GM18498 (cell line): ENCODE data around the gene FRMD5.

Experiments used
- ATAC-seq: cut with Tn5 transposase; IDR thresholded peaks from one replicate; pipeline ENCODE4 v1.9.1; 2021; ENCODE audit warnings: mild to moderate bottlenecking, moderate library complexity; ENCODE audit not compliant: unreplicated experiment

FRMD5 gene

DNA sequence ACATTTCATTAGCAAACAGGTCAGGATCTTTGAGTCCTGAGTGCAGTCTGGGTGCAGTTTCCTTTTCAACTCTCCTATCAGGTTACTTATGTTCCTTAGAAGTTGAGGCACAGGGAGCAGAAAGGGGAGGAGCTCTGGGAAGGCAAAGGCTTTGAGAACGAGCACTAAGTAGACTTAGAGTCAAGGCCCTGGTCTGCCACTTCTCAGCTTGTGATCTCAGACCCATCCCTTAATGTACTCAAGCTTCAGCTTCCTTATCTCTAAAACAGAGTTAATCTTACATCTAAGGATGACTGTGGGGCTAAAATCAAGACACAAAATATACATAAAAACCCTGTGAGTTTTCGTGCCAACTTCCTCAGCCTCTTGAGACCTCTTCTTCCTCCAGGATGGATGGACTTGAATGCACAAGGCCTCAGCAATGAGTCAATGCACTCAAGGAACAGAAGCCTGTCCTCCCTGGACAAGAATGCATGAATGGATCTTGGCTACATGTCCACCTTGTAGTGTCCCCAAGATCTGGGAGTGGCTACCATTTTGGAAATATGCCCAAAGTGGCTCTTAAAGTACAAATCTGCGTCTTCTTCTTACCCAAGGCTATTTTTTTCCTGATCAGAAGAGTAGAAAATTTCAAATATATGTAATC lies 263.2 kb downstream of the FRMD5 start:
- no peak for ATAC-seq

DNA sequence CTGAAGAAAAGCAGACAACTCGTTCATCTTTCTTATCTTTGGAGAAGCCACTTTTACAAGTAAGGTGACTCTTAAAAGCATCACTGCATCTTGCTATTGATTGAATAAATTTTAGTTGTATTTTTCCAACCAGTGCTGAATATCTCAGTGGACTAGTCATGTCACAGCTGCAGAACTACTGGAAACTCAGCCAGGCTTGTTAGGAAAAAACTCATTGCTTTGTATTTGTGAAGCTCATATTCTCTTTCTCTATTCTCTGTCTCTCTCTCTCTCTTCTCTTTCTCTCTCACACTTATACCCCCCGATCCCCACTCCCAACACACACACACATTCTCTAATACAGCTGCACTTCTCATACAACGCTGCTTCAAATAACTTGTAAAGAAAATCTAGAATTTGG lies 264.0 kb downstream of the FRMD5 start:
- no peak for ATAC-seq

DNA sequence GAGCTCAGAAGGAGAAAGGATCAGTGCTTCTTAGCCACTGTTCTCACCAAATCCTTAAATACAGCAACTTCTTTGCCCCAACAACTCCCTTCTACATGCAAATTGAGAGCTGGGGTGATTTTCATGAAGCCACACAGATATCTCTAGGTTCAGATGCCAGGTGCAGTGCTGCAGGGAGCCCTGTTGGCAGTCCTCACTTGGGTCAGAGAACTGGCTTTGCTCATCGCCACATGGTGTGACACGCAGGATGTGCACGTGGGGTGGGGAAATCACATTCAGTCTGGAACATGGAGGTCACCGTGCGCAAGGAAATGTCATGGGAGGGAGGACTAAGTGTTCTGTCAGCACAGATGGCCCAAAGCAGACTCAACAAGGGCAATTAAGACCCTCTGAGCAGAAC lies 264.5 kb downstream of the FRMD5 start:
- peak; percentile 47 for ATAC-seq

DNA sequence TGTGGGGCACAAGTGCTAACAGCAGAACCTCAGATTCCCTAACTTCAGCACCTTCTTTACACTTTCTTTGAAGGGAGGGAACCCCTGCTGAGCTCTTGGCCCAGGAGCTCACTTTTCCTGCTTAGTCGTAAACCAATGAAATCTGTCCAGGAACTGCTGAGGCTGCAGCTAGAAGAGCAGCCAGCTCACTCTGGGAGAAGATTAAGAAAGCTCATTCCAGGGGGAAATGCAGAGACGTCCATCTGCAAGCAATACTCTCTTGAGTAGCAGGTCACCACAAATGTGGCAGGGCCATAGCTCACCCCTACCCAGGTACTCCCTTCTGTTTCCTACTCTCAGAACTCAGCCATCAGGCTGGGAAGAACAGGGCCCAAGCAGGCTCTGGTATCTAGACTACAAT lies 265.0 kb downstream of the FRMD5 start:
- no peak for ATAC-seq

DNA sequence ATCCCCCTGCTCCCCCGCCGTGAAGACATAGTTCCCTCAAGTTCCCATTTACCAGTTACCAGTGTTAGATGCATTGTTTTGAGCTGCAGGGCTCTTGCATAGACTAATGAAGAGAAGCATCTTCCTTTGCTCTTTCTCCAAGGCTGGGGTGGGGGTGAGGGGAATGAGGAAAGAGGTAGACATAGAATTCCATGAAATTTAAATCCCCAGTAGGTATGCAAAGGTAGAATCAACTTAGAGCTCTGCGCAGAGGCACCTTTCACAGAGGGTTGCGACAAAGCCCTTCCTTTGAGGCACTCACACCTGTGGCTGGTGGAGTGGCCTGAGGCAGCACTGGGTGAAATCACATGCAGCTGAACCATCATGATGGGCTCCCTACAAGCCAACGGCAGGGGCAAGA lies 266.9 kb downstream of the FRMD5 start:
- no peak for ATAC-seq

DNA sequence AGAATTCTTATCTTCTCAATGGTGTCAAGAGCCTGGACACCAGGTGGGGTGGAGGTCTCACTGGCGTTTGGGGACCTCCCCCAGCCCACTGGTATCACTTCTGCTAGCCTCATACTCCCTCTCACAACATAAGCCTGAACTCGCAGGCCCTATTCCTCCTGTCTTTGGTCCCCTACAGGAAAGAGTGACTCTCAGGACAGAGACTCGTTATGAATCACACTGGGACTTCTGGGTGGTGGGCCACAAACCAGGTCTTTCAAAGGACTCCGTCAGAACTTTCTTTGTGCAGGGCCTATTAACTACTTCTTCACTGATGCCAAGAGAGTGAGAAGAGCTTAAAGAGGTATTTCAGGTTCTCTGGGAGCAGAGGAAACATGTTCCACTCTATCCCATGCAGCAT lies 267.9 kb downstream of the FRMD5 start:
- ATAC-seq = no peak

DNA sequence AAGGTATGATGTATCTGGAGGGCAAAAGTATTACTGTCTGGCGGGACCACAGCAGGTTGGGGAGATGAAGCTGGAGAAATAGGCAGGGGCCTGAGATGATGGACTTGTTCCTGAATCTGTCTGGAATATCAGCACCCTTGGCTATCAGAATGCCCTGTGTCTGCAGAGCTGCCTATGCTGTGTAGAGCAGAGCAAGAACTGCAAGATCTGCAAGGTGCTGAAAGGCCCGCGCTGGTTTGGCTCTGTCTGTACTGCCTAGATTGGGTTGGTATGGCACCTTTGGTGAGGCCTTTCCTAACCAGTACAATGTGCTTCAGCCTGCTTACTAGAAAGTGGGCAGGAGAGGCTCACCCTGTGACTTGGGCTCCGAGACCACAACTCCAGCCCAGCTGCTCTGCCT lies 271.5 kb downstream of the FRMD5 start:
- ATAC-seq = no peak

DNA sequence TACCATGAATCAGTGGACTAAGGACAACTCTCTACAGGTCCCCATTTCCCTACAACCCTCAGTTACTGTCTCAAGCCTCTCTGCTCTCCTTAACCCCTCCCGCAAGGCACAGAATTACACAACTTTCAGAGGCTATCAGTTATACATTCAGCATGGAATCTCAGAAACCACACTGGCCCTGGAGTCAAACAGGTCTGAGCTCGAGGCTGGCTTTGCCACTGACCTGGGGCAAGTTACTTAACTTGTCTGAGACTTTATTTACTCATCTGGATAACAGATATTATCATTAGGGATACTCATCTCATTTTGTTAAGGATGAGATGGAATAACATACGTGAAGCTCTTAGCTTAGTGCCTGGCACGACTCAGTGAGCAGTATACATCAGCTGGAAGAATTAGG lies 273.1 kb downstream of the FRMD5 start:
- ATAC-seq = no peak

DNA sequence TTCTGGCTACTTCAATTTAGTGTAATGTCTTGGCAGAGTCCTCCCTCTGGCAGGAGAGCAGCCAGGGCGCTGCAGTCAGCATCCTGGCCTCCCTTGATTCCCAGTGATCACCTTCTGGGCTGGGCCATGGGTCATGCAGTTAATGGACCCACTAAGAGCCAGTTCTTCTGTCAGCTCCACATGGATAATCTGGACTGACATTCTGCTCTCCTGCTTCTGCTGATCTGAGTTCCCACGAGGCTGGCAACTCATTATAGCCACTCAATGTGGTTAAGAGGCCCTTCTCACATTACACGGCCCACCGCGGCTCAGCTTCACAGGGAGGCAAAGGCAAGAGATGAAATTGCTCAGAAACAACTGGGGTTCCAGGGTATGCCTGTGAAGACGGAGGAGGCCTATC lies 274.3 kb downstream of the FRMD5 start:
- ATAC-seq = no peak

DNA sequence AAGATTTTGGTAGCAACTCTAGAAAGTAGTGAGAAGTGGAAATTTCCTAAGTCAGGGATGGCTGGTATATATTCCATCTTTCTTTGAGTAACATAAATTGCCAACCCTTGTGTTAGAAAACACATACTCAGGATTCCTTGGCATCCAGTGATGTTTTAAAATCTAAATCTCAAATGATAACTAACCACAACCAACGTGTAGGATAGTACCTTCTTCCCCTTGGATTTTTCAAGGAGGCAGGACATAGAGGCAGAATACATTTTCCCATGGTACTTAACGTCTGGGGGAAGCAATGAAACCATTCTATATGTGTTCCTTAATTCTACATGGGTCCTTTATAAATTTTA lies 274.8 kb downstream of the FRMD5 start:
- no peak for ATAC-seq

DNA sequence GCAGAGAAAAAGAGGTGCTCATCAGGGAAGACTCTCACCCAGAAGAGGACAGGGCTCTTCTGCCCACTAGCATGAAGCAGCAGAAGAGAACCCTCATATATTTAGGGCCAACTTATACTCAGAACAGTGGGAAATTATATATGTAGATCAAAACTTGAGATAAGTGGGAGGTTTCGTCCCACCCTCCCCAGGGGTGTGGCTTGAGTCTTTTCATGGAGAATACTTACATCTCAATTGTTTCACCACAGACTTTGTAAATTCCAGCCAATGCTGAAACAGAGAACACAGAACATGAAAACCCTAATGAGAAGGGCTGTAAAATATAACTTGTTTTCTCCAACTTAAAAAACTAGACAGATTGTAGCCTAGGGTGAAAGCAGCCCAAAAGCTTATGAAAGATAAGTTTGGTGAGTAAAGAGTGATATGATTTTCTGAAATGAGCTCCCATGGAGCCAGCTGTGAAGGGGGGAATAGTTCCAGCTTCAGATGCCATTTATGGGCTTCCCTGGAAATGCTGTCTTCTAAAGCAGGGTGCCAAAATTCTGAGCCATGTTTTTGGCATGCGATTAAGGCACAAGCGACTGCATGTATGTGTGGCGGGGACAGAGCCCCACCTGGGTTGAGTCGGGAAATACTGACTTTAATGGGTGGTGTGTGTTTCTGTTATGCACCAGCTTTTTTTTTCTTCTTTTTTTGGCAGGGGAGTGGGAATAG lies 275.4 kb downstream of the FRMD5 start:
- ATAC-seq = no peak

DNA sequence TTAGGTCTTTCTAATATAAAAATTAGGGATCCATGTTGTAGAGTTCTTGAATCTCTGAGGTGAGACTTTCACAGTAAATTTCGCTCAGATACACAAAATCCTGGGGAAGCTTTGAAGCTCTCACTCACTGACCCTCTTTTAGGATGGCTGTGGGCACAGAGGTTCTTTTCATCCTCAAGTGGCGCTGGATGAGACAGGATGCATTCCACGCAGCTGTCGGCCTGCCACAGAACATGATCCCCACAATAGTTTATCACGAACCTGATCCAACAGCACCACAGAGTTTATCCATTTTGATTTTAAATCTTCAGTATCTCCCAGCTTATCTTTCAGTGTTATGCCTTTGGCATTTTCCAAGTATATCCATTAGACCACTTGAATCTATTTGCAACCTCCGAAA lies 276.4 kb downstream of the FRMD5 start:
- no peak for ATAC-seq

DNA sequence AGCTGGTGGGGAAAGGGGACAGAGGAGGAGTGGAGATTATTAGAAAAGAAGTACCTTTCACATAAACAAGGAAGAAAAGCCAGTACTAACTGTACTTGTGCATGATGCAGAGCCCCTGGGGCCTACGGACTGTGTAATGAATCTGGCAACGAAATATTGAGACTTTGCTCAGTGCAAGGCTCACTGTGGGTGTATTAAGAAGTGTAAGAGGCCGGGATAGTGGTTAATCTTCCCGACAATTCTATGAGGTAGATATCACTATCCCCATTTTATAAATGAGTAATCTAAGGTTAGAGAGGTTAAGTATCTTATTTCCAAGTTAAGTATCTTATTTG lies 278.8 kb downstream of the FRMD5 start:
- ATAC-seq = no peak

DNA sequence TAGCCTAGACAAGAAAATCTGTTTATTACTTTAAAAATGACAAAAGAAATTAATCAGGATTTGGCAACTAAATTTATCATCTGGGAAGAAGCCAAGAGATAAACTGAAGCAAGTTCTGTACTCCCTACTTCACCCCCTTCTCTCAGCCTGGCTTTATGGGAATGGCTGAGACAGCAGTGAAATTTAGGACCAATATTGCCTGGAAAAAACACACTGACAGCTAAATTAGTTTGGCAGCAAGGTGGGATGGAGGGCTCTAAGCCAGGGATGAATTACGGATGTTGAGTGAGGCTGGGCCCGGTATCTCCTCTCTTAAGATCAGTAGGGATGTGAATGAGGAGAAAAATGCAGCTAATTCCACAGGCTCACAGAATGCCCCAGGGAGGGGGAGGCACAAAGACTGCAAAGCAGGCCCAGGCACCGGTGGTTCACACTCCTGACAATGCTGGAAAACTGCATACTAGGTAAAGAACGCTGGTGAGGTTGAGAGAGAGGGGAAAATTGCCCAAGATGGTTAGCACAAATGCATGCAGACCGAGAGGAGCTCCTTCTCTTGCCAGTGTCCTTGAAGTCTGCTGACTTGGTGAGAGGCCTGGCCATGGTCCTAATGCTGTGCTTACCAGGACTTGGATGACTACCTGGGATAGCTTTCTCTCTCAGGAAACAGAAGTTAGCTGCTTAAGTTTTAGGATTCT lies 279.3 kb downstream of the FRMD5 start:
- no peak for ATAC-seq

DNA sequence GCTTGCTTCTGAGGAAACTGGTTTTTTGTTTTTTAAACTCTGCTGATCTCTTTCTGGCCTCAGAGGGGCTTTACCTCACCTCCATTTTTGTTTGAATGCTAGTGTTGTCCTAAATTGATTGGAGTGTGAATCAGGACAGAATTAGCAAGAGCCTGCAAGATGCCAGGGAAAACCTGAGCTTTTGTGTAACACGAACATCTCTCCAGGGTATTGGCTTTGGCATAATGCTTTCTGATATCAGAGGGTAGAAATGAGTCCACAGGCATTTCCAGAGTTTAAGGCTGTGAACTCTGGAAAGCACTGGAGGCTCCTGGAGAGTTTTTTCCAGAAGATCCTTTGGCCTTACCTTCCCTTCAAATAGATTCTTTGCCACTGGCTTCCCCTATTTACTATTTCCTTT lies 281.1 kb downstream of the FRMD5 start:
- ATAC-seq = no peak

DNA sequence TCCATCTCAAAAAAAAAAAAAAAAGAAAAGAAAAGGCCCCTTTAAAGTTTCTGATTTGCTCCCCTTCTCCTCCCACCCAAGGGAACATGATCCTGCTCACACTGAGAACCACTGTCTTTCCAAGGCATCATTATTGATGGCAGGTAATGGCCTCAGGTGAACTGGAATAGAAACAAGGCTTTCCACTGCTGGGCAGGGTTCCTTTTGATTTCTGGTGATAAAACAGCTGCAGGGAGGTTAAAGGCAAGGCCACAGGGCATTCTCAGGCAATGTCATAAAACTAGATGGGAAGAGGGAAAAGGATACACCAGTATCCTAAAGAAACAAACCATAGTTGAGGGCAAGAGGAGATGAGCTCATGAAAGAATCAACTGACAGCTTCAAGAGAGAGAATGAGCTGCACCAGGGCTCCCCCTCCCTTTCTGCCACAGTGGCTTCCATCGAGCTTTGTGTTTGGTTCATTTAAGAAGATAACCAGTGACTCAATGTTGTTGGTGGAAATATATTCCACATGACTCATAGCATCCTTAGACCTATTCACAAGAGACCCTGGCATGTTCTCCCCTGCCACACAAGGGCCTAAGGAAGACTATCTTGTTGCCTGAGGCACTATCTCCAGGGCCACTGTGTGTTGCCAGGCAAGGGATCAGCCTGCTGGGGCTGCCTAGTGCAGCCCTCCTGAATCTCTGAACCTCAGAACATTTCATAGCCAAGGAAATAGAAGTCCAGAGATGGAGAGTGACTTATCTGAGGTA lies 281.9 kb downstream of the FRMD5 start:
- ATAC-seq = no peak

DNA sequence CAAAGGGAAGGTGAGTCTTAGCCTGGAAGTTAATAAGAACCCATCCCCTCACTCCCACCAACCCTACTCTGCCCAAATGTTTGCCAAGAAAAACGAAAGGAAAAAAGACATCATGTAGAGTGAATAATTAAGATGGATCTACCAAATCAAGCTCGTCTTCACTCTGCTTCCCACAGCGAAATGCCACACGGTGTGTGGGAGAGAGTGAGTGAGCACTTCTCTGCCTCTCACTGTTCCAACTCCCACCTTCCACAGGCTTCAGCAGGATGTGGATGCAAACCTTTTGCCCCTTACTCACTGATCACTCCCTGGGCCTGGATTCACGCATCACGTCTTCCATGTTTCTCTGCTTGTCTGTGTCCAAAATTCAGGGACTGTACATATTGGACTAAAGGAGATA lies 282.9 kb downstream of the FRMD5 start:
- no peak for ATAC-seq

DNA sequence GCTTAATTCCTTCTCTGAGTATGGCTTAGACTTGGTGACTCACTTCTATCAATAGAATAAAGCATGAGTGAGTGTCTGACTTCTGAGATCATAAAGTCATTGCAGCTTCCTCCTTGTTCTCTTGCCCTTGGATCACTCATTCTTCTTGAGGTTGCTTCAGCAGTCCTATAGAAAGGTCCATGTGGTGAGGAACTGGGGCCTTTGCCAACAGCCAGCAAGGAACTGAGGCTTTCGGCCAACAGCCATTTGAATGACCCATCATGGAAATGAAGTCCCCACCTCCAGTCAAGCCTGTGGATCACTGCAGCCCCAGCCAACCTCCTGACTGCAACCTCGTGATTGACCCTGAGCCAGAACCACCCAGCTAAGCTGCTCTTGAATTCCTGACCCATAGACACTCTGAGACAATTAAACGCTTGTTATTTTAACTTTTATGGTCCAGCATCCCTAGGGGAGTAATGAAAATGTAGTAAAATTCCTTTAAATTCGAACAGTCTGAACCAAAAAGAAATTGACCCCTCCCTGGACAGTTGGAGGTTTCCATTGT lies 283.8 kb downstream of the FRMD5 start:
- no peak for ATAC-seq

DNA sequence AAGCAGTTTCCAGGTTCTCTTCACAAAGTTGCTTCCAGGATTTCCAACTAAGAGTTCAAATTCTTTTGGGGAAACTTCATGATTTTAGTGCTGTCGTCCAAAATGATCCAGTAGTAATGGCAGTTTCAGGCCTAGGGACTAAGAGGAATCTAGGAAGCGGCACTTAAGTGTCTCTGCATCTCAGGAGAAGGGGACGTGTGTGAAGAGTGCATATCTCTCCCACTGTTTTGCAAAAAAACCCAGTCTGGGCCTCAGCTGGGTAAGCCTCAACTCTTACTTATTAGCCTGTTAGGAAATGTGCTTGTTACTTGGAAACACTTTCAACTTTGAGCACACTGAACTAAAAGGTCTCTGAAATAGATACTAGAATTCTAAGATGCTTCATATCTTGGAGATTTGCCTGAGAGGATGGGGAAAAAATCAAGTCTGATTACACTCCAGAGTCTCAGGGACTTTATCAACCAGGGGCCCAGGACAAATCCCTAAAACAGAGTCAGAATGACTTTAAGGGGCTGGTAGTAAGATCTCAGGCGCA lies 286.5 kb downstream of the FRMD5 start:
- ATAC-seq = no peak

DNA sequence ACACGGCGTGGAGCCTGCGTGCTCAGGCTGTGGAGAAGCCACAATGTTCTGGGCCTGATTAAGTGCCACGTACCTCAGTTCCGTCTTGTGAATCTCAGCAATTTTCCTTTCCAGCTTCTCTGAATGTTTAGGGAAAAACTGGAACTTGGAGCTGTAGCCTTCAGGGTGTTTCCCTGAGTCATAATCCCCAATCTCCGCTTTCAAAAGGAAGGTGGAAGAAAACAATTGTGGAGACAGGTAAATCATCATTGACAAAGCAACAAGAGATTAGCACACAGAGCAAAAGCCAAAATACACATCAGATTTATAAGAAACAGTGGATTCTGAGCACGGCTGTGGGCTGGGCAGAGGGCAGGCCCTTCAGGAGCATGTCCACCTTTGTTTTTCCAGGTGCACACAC lies 289.3 kb downstream of the FRMD5 start:
- ATAC-seq = no peak

DNA sequence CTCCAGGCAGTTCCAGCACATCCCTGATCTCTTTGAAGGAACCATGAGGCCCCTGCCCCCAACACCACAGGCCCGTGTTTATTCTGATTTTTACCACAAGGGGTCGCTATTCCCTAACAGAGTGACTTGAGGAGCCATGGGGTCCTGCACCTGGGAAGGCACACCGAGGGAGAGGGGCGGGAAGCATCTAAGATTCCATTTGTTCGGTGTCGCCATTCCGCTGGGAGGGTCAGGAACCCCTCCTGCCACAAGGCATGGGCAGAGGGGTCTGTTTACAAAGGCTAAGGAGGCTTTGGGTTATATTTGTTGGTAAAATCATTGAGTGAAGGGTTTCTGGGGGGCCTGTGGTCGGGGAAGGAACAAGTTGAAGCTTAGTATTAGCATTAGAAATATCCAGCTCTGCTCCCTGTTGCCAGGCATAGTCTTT lies 291.2 kb downstream of the FRMD5 start:
- ATAC-seq = peak; percentile 40
